ENCODE measurements around the gene FAM78A.

Gene FAM78A

DNA sequence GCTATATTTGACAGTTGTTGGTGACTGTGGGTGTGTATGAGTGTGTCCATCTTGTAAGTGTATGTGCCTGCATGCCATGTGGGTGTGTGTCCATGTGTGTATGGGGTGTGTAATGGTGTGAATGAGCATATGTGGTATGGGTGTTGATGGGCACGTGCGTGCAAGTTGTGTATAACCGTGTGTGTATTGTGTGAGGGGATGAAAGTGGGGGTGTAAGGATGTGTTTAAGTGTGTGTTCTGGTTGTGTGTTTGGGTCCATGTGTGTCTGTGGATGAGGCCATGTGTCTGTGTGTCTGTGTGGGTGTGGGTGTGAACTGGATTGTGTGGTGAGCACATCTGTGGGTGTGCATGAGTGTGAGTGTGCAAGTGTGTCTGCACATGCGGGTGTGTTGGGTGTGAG is 5.9 kb upstream of the FAM78A start:
- no peak for TF ChIP-seq CTCF (IDR thresholded peaks at IDR 0.05; ENCODE audit: control insufficient read depth, extremely low read depth, insufficient read depth)
- no peak for DNase-seq (ENCODE audit: low read depth)
- no peak overlapping the region for H3K4me3 ChIP-seq (ENCODE audit: low read depth, low read length)

DNA sequence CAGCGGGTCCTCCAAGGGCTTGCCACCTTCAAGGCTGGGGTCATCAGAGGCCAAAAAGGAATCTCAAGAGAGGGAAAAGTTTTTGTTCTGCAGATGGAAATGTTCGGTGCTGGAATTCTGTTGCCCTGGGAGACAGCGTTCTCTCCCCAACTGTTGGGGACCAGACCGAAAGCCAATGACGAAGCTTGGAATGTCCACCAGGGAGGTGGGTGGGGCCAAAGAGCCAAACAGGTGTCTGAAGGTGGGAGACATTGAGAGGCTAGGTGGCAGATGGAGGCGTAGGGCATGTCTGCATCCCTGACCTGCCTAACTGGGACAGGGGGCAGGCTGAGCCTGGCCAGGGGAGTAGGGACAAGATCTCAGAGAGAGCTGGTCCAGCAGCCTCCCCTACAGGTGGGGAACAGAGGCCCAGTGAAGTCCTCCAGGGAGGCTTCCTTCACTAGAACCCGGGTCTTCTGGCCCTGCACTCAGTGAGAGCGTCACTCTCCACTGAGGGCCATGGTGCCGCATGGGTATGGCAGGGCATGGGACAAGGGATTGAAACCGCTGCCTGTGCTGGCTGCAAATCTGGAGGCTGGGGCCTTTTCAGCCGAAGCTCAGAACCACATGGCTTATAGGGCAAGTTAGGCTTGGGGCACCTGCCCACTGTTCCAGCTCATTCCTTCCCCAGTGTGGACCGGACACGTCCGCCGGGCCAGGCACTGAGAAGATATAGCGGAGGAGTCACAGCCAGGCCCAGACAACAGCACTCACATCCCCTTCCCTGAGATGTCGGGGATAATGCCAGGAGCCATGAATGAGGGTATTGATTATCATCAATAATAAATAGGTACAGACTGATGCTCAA is 5.0 kb upstream of the FAM78A start:
- no peak for TF ChIP-seq CTCF (IDR thresholded peaks at IDR 0.05; ENCODE audit: control insufficient read depth, extremely low read depth, insufficient read depth)
- H3K4me3 ChIP-seq (ENCODE audit: low read depth, low read length) = no peak overlapping the region
- DNase-seq (ENCODE audit: low read depth) = no peak

DNA sequence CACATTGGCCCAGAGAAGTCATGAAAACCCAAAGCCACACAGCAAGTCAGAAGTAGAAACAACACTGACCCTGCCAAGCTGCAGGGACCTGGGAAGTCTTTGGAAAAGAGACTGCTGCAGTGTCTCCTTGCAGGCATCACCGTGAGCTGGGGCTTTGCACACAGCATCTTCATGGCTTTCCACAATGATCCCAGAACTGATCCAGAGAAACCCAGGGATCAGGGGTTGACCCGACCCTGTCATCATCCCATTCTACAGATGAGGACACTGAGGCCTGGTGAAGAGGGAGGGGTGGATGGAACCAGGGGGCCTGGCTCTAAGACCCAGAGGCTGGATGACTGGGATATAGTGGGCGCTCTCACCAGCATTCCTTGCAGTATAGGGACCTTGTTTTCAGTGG is 4.3 kb upstream of the FAM78A start:
- TF ChIP-seq CTCF (IDR thresholded peaks at IDR 0.05; ENCODE audit: control insufficient read depth, extremely low read depth, insufficient read depth) = no peak
- no peak for DNase-seq (ENCODE audit: low read depth)

GRCh38 chr9:131279863-131280570 is 3.7 kb upstream of the FAM78A start:
- no peak overlapping the region for H3K4me3 ChIP-seq (ENCODE audit: low read depth, low read length)
- TF ChIP-seq CTCF (IDR thresholded peaks at IDR 0.05; ENCODE audit: control insufficient read depth, extremely low read depth, insufficient read depth) = no peak
- DNase-seq (ENCODE audit: low read depth) = no peak

More for the DNA sequence above, 4.3 kb upstream of the FAM78A start:
- H3K4me3 ChIP-seq (ENCODE audit: low read depth, low read length) = no peak overlapping the region

- no peak overlapping the region for H3K4me3 ChIP-seq (ENCODE audit: low read depth, low read length)
- no peak for TF ChIP-seq CTCF (IDR thresholded peaks at IDR 0.05; ENCODE audit: control insufficient read depth, extremely low read depth, insufficient read depth)
- DNase-seq (ENCODE audit: low read depth) = no peak
These were observed 3.0 kb upstream of the FAM78A start for GRCh38 chr9:131279196-131279862.

DNA sequence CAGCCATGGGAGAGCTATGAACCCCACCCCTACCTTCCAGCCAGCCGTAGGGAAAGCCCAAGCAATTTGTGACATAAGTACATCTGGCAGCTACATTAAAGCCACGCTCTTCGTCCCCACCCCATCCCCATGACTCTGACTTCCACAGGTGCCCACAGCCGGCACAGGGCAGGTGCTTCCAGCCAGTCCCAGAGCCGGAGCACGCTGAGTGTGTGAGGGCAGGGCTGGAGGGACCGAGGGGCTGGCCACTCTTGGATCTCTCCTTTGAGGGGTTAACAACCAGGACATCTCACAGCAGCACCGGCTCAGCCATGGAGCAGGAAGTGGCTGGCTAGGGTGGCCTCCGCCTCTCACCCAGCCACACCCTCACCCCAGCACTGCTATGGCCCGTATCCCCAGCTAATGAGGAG is 2.4 kb upstream of the FAM78A start:
- no peak for TF ChIP-seq CTCF (IDR thresholded peaks at IDR 0.05; ENCODE audit: control insufficient read depth, extremely low read depth, insufficient read depth)
- no peak overlapping the region for H3K4me3 ChIP-seq (ENCODE audit: low read depth, low read length)
- DNase-seq (ENCODE audit: low read depth) = no peak

Measured in LNCaP clone FGC (cell line).